M059J (cell line): ENCODE data around the gene OR1I1. TPM values are rescaled to one million over a fixed set of nuclear protein-coding genes. Genes with fewer than 3 reads are reported as not detected.

Source experiments
- DNase-seq: peaks from one replicate; pipeline ENCODE4 v3.0.0-alpha.2; 2012; ENCODE audit warnings: low read depth
- total RNA-seq: library from RNA; depleted of rRNA; stranded (reverse); fragments of >200 nt; shearing (Covaris generic); gene quantifications from 2 replicates; pipeline ENCODE4 v1.2.3, GENCODE V29; 2014

Gene OR1I1
- total RNA-seq, 1 experiment from 2014 or later, result not detected

DNA sequence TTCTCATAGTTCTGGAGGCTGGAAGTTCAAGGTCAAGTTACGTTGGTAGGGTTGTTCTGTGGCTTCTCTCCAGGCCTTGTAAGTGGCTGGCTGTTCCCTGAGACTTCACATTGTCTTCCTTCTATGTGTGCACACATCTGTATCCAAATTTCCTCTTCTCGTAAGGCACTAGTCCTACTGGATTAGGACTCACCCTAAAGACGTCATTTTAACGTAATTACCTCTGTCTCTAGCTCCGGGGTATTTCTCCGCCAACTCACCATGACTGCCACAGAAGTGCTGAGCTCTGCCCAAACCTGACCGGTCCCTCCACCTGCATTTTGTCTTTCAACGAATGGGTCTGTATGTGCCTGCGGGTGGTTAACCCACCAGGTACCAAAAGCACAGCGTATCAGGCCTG, 16.4 kb downstream of the OR1I1 start:
- no peak for DNase-seq

DNA sequence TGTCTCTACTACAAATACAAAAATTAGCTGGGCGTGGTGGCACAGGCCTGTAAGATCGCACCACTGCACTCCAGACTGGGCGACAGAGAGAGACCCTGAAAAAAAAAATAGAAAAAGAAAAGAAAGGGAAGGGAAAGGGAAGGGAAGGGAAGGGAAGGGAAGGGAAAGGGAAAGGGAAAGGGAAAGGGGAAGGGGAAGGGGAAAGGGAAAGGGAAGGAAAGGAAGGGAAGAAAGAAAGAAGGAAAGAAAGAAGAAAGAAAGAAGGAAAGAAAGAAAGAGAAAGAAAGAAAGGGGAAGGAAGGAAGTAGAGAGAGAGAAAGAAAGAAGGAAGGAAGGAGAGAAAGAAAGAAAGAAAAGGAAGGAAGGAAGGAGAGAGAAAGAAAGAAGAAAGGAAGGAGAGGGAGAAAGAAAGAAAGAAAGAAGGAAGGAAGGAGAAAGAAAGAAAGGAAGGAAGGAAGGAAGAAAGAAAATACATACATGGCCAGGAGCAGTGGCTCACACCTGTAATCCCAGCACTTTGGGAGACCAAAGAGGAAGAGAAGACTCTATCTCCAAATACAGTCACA, 17.1 kb downstream of the OR1I1 start:
- DNase-seq, result no peak

DNA sequence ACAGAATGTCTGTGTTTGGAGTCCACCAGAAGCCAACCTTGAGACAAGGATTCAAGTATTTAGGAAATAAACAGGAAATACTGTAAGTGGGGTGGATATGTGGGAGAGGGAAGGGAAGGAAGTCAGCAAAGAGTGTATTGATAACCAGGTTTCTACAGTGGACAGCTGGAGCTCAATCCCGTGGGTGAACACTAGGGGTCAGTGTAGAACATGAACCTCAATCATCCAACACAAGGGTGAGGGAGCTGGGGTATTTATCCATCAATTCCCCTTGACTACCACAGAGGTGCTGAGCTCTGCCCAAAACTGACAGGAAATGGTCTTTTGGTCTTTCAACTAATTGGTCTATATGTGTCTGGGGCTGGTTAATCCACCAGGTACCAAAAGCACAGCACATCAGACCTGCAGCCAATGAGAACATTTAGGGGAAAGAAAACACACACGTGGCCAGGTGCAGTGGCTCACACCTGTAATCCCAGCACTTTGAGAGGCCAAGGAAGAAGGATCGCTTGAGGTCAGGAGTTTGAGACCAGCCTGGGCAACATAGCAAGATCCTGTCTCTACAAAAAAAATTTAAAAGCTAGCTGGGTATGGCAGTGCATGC, 19.6 kb downstream of the OR1I1 start:
- DNase-seq, result peak; percentile 32

DNA sequence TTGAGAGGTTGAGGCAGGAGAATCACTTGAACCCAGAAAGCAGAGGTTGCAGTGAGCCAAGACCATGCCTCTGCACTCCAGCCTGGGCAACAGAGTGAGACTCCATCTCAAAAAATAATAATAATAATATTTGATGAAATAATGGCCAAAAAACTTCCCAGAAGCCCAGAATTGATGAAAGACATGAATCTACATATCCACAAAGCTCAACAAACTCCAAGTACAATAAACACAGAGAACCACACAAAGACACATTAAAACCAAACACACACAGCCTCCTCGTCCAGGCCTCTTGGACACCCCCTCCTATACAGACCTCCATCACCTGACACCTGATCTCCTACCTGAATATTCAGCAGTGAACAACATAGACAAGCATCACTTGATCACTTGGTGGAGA, 22.0 kb downstream of the OR1I1 start:
- DNase-seq, result no peak

DNA sequence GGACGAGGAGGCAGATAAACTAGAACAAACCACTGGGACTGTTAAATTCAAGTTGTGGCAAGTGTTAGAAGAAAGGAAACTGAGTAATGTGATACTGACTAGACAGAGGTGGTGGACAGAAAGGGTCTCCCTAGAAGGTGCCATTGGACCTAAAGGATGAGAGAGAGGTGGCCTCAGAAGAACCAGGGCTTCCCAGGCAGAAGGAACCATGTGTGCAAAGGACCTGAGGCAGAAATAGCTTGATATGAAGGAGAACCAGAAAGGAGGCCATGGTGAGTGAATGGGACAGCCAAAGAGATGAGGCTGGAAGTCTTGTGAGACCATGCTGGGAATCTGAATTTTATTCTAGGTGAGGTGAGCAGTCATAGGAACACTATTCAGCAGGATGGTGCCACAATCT, 22.4 kb downstream of the OR1I1 start:
- DNase-seq, result no peak

DNA sequence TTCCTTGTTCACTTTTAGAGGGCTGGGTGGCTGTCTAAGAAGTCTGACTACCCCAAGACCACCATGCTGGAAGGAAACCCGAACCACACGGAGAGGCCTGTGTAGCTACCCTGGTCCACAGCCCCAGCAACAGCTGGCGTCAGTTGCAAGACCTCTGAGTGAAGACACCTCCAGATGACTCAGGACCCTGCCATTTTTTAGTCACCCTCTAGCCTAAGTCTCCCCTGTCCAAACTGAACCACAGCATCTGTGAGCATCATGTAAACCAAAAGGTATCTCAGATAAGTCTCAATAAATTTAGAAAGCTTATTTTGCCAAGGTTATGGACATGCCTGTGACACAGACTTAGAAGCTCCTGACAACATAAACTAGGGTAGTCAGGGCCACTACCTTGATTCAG, 23.0 kb downstream of the OR1I1 start:
- no peak for DNase-seq

DNA sequence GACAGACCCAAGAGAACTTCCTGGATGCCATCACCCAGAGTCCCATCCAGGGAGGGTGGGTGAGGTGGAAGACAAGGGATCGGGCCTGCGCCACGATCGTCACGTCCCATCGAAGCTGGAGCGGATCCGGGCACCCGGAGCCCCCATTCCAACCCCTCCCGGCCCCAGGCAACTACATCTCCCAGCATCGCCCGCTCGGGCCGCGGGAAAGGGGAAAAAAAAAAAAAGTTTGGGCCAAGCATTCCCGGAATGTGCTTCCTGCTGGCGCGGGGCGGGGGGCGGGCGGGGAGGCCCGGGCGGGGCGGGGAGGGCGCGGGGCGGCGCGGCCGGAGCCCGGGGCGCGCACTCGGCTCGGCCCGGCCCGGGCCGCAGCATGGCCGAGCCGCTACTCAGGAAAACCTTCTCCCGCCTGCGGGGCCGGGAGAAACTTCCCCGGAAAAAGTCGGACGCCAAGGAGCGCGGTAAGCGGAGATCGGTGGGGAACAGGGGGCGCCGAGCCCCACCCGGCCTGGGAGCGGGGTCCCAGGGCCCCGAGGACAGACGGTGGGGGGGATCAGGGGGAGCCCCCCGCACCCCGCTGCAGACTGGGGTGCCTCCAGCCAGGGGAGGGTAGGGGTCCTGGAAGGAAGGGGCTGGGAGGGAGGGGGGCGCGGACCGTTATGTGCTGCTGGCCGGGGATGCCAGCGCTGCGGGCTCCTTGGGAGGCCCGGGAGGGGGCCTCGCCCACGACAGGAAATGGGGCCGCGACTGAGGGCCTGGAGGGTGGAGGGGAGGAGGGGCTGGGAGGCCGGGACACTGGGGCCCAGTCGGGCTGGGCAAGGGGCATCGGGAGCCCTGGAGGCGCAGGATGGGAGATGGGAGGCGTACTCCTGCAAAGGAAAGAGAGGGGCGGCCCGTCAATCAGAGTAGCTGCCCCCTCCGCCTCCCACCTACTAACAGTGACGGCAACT, 25.3 kb downstream of the OR1I1 start, which contains the start of gene SYDE1:
TSS of gene SYDE1 (plus strand) at position 341 of the 950 bp plus-strand sequence. CDS start at position 374, 33 bp downstream.
- DNase-seq, result peak; percentile 74

DNA sequence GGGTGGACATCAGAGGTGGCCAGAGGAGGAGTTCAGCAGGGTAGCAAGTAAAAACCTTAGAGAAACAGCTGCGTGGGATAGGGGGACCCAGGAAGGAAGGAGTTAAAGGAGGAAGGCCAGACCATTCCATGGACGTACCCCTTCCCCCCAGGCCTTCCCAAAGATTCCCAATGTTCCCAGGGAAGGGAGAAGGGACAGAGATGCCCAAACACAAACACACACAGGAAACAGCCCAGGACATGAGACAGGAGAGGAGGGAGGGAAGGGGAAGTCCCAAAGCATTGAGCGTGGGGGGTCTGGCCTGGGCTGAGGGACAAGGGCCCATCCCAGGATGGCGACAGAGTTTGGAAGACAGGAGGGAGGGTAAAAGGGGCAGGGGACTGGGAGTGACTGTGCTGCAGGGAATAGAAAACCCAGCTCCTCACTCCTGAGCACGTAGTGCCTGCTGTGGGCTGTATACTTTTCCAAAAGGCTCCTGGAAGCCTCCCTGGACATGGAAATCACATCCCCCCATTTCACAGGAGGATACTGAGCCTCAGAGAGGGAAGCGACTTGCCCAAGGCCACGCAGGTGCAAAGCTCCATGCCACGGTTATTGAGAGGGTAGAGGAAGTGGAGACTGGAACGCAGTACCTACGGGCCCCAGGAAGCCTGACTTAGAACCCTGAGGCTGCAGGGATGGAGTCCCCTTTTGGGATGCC, 26.3 kb downstream of the OR1I1 start:
- peak; percentile 15 for DNase-seq

DNA sequence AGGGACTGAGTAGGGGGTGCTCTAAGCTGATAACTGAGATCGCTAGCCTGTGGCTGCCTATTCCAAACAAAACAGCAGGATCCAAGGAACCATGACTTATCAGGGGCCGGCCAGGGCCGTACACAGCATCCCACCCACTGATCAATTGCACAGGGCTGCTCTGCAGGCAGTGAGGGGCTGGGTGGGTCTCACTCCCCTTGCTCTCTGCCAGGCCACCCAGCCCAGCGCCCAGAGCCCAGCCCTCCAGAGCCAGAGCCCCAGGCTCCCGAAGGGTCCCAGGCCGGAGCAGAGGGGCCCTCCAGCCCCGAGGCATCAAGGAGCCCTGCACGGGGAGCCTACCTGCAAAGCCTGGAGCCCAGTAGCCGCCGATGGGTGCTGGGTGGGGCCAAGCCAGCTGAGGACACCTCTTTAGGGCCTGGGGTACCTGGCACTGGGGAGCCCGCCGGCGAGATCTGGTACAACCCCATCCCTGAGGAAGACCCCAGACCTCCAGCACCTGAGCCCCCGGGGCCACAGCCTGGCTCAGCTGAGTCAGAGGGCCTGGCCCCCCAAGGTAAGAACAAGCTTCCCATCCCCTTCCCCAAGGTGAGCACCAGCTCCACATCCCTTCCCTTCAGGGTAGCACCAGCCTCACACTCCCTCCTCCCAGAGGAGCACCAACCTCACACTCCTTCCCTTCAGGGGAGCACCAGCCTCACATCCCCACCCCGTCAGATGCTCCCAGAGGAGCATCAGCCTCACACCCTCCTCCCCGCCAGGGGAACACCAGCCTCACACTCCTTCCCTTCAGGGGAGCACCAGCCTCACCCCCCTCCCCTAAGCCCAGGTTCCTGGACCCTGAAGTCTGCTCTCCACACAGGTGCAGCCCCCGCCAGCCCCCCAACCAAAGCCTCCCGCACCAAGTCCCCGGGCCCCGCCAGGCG, 27.1 kb downstream of the OR1I1 start:
- no peak for DNase-seq

DNA sequence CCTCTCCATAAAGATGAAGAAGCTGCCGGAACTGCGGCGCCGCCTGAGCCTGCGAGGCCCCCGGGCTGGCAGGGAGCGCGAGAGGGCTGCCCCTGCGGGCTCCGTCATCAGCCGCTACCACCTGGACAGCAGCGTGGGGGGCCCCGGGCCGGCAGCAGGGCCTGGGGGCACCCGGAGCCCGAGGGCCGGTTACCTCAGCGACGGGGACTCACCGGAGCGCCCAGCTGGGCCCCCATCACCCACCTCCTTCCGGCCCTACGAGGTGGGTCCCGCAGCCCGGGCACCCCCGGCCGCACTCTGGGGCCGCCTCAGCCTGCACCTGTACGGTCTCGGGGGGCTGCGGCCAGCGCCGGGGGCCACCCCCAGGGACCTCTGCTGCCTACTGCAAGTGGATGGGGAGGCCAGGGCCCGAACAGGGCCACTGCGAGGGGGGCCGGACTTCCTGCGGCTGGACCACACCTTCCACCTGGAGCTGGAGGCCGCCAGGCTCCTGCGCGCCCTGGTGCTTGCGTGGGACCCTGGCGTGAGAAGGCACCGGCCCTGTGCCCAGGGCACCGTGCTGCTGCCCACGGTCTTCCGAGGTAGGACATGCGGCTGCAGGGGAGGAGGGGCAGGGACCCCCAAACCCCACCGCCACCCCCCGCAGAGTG, 27.9 kb downstream of the OR1I1 start:
- DNase-seq, result no peak

DNA sequence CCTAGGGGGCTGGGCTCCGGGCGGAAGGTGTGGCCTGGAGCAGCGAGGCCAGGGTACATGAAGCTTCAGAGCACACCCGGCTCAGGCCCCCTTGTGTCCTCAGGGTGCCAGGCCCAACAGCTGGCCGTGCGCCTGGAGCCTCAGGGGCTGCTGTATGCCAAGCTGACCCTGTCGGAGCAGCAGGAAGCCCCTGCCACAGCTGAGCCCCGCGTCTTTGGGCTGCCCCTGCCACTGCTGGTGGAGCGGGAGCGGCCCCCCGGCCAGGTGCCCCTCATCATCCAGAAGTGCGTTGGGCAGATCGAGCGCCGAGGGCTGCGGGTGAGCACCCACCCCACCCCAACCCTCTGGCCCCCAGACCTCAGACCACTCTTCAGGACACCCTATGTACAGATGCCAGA, 28.4 kb downstream of the OR1I1 start:
- no peak for DNase-seq

DNA sequence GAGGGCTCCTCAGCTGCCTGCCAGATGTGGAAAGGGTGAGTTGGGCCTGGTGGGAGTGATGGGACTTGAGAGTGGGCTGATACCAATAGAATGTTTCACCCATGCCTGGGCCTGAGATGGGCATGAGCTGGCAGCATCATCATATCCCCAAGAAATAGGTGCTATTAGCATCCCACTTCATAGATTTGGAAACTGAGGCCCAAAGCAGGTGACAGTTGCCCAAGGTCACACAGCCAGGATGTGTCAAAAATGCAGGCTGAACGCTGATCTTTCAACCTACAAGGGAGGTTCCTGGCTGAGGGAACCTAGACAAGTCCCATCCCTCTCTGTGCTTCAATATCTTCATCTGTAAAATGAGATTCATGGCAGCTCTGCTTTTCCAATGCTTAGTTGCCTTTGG, 29.7 kb downstream of the OR1I1 start:
- no peak for DNase-seq

DNA sequence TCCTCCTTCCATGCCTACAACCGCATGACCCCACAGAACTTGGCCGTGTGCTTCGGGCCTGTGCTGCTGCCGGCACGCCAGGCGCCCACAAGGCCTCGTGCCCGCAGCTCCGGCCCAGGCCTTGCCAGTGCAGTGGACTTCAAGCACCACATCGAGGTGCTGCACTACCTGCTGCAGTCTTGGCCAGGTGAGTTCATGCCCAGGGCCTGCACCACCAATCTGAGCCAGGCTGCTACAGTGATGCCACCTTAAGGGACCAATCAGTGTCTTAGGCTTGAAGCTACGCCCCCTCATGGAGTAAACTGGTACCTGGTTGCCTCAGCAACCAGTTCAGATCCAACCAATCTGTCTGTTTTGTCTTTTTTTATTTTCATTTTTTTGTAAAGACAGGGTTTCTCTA, 30.4 kb downstream of the OR1I1 start:
- peak; percentile 19 for DNase-seq

DNA sequence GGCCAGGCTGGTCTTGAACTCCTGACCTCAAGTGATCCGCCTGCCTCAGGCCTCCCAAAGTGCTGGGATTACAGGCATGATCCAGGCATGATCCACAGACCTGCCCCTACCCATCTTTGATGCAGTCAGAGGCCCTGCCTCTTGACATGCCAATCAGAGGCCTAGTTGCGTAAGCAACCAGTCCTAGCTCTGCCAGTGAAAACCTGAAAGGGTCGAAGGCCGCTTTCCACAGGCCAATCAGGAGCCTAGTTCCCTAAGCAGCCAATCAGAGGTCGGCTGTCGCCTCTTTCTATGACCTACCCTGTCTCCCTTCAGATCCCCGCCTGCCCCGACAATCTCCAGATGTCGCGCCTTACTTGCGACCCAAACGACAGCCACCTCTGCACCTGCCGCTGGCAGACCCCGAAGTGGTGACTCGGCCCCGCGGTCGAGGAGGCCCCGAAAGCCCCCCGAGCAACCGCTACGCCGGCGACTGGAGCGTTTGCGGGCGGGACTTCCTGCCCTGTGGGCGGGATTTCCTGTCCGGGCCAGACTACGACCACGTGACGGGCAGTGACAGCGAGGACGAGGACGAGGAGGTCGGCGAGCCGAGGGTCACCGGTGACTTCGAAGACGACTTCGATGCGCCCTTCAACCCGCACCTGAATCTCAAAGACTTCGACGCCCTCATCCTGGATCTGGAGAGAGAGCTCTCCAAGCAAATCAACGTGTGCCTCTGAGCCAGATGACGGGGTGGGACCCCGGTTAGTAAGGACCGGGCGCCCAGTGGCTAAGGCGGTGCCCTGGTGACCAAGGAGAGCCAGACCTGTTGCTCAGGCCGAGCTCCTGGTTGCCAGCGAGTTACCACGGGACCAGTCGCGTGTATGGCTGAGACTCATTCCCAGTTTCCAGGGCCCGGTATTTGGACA, 31.5 kb downstream of the OR1I1 start:
- DNase-seq, result peak; percentile 12

DNA sequence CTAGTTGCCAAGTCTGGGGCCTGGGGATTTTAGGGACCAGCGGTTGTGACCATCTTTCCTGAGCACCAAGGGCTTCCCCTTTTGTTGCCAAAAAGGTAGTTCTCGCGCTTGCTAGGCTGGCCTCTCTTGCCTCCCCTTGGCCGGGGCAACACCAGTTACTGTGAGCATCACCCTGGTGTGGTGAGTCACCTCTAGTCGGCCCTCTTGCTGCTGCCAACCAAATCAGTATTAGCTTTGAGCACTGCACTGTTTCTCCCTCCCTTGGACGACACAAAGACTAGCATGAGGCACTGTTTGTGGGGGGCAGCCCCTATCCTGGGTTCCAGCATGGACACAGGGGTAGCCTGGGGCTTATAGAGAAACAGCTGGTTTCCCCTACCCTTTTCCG, 32.1 kb downstream of the OR1I1 start:
- DNase-seq, result peak; percentile 65

DNA sequence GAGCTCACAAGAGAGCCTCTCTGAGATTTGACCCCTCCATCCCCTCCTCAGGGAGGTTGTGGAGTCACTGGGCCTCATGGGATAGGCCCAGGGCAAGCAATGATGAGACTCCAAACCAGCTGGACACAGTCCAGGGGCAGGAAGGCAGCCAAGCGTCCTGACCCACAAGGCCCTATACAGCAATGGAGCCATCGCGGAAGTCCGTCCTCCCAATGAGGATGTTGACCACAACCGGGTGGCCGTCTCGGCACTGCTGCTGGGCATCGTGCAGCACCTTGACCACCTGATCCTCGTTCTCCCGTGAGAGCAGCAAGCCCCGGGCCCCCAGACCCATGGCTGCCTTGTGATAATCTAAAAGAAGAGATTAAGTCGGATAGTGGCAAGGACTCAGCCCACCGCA, 33.1 kb downstream of the OR1I1 start:
- peak; percentile 42 for DNase-seq

DNA sequence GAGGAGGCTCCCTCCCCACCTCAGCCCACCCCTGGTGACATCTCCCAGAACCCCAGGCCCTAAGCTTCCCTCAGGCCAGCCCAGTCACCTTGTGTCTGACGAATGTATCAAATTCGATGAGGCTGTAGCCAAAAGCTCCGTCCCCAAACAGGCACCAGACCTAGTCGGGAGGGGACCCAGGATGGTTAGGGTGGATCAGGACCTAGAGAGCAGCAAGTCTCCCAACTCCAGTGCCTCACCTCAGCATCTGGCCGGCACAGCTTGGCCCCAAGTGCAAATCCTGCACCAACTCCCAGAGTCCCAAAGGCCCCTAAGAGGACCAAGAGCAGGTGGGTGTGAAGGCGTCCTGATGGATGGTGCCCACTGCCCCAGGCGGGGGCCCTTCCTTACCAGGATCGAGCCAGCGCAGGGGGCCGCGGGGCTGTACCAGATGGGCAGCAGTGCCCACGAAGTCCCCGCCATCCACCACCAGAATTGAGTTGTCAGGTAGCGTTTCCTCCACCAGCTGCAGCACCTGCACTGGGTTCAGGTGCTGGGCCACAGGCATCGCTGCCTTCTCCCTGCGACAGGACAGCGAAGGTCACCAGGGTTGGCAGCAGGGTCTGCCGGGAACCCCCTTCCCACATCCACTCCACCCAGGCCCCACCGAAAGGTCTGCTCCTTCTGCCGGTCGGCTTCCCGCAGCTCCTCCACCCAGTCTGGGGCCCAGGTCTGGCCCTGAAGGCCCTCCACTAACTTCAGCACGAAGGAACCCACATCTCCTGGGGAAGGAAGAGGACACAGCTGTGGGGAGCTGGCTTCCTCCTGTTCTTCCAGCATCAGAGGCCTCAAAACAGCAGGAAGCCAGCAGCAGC, 34.0 kb downstream of the OR1I1 start:
- no peak for DNase-seq

DNA sequence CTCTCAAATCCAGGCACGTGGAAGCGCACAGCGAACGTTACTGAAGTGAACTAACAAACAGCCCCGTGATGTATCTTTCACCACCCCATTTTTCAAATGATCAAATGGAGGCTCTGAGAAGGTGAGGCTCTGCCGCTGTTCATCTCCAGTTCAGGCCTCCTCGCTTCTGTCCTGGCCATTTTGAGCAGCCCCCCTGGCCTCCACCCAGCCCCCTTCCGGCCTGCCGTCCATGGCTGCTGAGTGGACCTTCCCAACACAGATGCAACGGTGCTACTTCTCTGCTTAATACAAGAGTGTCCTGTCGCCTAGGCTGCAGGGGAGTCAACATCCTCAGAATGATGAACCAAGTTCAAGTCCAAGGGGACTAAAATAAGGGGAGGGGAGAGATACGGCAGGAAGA, 34.8 kb downstream of the OR1I1 start:
- no peak for DNase-seq

DNA sequence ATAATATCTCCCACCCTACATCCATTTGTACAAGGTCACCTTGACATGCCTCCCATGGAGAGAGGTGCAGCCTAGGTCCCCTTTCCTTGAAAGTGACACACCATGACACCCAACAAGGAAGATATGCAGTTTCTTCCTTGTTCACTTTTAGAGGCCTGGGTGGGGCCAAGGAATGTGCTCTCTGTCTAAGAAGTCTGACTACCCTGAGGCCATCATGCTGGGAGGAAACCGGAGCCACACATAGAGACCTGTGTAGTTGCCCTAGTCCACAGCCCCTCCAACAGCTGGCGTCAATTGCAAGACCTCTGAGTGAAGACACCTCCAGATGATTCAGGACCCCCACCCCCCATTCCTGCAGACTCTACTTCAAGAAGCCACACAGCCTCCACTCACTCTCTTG, 36.2 kb downstream of the OR1I1 start:
- no peak for DNase-seq
